Stimulated activated effector memory CD8-positive, alpha-beta T cell treated with anti-CD3 and anti-CD28 coated beads, Interleukin-12 subunit alpha, Interleukin-12 subunit beta, amount 100 ng/mL, for 72 hours (primary cell): ENCODE measurements around the gene FBXO4.
"Not testable (repeated sequence)": the region's sequence is repeated elsewhere in the genome, so short reads cannot be mapped to it uniquely, and the experiment has no call there.

Experiments
- ATAC-seq: fragments of 150-1000 bp; cut with Tn5 transposase; 2 replicates; pipeline ENCODE4 v1.10.0; 2021
- DNase-seq, 2 donors: peaks; one replicate each; pipeline ENCODE4 v3.0.0; 2021 to 2022; ENCODE audit warnings: low spot score in 2 of 2
- H3K27ac Mint-ChIP-seq: one replicate; pipeline ENCODE4 v1.8.0; 2022; ENCODE audit warnings: mild to moderate bottlenecking, mixed read lengths
- H3K36me3 Mint-ChIP-seq: one replicate; pipeline ENCODE4 v1.8.0; 2022; ENCODE audit warnings: mild to moderate bottlenecking, mixed read lengths
- H3K4me1 Mint-ChIP-seq: one replicate; pipeline ENCODE4 v1.8.0; 2022; ENCODE audit warnings: mixed read lengths
- H3K4me3 Mint-ChIP-seq: one replicate; pipeline ENCODE4 v1.8.0; 2022; ENCODE audit warnings: mild to moderate bottlenecking, mixed read lengths
- H3K9me3 Mint-ChIP-seq: one replicate; pipeline ENCODE4 v1.8.0; 2022; ENCODE audit warnings: mixed read lengths

FBXO4 gene

DNA sequence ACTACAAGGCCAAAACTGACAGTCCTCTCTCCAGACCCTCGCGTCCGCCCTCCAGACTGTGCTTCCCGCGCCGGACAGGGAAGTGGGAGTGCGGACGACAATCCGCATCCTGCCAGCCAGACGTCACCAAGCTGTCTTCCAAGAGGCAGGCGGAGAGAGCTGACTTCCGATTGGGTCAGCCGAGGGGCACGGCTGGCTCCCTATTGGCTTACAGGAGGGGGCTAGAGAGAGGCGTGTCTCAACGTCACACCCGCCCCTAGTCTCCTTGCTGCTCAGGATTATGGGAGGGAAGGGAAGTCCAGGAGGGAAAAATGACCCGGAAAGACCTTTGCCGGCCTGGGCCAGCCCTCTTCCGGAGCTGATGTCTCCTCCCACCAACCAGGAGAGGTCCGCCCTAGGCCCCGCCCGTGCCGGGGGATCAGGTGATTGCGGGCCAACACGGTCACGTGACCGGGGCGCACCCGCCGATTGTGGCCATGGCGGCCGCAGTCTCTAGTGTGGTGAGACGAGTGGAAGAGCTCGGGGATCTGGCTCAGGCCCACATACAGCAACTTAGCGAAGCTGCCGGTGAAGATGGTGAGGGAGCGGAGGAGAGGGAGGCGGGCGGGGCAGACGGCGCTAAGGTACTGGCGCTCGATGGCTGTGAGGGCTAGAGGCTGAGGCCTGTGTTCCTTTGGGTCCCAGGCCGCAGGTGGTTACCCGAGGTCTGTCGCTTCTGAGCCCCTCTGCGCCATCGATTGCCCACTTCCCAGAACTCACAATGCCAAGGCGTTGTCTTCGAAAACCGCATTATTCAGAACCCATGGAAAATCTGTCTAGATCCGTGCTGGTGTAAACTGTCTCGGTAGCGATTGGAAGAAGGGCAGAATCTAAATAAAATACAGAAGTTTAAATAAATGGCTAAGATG is 20.9 kb upstream of the FBXO4 start, which contains the start of gene RIMOC1:
RIMOC1 (plus strand) TSS at position 453 of the 908 bp plus-strand sequence; CDS start at position 477, 24 bp downstream.
- peak; percentile 97 for ATAC-seq
- H3K4me3 Mint-ChIP-seq, result peak within 1 kb of the TSS; percentile 93
- peak within 1 kb of the TSS; percentile 99 for H3K27ac Mint-ChIP-seq
- peak; percentile 94 to 99 for DNase-seq
- H3K4me1 Mint-ChIP-seq, result peaks cover 34% of the 10 kb centered on the region
- peaks cover 37% of the 10 kb centered on the region for H3K36me3 Mint-ChIP-seq
- no peaks in the 10 kb centered on the region for H3K9me3 Mint-ChIP-seq

DNA sequence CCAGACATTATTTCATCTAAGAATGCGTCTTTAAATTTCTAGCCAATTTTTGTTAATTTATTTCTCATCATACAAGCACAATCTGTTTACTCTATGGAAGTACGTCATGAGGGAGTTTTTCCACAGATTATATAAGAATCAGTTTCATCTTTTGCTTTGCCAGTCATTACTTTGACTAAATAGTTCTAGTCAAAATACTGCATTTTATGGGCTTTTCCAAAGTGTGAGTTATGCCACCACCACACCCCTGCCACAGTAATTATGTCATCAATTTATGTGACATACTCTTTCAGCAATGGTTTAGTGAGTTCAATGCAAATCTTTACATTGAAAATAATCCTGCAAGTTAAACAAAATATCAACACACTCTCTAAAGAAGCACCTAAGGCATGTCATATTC is 18.9 kb upstream of the FBXO4 start:
- Mint-ChIP-seq H3K27ac (no peak overlapping the region), H3K4me3 (no peak overlapping the region)

DNA sequence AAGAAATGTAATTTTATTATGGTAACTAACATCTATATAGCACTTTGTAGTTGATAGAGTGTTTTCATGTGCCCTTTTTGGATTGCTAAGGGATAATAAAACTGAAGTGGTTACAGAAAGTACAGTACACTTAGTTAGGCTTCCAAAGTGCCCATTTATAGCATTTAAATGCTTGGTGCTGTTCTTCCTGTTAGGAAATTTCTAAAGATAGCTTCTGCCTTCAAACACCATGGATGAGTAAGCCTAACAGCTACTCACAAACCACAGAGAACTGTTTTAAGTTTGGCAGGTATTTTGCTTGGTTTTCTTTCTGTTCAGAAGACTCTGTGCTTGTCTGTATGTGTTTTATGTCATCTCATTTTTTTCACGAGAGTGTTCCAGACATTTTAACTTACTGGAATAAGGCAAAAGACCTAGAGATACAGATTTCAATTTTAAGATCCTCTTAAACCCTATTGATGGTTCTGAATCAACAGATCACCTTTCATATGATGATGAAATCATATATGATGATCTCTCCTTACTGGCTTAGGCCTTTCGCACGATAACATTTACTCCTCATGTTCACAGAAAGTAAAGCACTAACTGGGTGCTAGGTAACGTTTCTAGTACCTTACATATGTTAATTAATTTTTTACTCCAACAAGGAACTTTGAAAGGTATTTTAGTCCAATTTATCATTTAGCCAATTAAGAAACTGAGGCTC is 16.6 kb upstream of the FBXO4 start:
- H3K36me3 Mint-ChIP-seq, result peaks cover 80% of the 10 kb centered on the region
- H3K27ac Mint-ChIP-seq, result no peak overlapping the region
- no peak overlapping the region for H3K4me3 Mint-ChIP-seq
- DNase-seq (no peak), ATAC-seq (no peak)
- peaks cover 28% of the 10 kb centered on the region for H3K4me1 Mint-ChIP-seq
- no peaks in the 10 kb centered on the region for H3K9me3 Mint-ChIP-seq

More for the DNA sequence above, 18.9 kb upstream of the FBXO4 start:
- Mint-ChIP-seq H3K36me3 (peaks cover 57% of the 10 kb centered on the region), H3K9me3 (no peaks in the 10 kb centered on the region), H3K4me1 (peaks cover 34% of the 10 kb centered on the region)
- ATAC-seq, result no peak
- DNase-seq, result no peak

DNA sequence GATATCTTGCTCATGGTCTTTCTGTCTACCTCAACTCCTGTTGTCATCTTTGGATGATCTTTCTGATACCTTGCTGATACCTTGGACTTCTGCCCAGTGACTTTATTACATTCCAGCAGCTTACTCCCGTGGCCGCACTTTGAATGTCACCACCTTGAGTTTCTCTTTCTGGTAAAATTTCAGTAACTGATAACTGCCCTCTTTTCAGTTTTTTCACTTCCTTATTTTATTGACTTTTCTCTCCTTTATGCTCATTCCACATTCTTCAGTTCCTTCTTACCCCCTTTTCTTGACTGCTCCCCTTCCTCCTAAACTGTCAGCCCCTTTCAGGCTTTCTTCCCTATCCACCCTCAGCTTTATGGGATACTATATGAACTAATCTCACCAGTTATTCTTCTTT is 7.0 kb upstream of the FBXO4 start:
- peaks cover 5% of the 10 kb centered on the region for H3K4me1 Mint-ChIP-seq
- peaks cover 89% of the 10 kb centered on the region for H3K36me3 Mint-ChIP-seq
- H3K4me3 Mint-ChIP-seq, result no peak overlapping the region
- ATAC-seq (no peak), DNase-seq (no peak)
- H3K27ac Mint-ChIP-seq, result no peak overlapping the region
- H3K9me3 Mint-ChIP-seq, result no peaks in the 10 kb centered on the region

DNA sequence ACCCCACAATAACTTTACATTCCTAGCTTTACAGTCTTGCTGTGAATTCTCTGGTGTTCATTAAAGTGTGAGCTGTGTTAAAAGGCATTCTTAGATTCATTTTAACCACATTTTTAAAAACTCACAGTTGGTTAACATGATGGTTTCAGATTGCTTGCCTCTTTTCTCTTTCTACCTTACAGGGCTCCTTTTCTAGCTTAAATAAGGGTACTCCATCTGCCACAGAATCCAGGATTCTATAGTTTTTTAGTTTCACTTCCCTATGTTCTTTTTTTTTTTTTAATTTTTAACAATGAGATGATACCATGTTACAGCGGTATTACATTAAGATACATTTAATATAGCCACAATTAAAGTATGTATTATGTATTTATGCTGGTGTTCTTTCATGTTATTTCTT is 3.9 kb upstream of the FBXO4 start:
- H3K4me3 Mint-ChIP-seq, result no peak overlapping the region
- no peaks in the 10 kb centered on the region for H3K9me3 Mint-ChIP-seq
- peak overlapping the region; percentile 65 for H3K27ac Mint-ChIP-seq
- DNase-seq (no peak), ATAC-seq (no peak)
- peaks cover 63% of the 10 kb centered on the region for H3K36me3 Mint-ChIP-seq
- H3K4me1 Mint-ChIP-seq, result peaks cover 14% of the 10 kb centered on the region

DNA sequence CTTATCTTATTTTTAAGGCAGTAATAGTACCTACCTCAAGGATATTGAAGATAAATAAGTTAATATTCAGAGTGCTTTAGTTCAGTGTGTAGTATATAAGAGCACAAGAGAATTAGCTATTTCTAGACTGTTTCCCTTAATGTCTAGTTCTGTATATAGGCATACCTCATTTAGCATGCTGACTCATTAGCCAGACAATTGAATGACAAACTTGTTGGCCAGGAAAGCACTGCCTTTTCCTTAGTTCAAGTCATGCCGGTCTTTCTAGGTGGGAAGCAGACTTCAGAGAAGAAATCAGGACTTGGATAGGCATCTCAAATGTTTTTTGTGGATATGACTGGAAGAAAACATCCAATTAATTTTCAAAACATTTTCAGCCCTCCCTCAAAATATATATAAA is 3.2 kb upstream of the FBXO4 start:
- no peak for ATAC-seq
- H3K36me3 Mint-ChIP-seq, result peaks cover 56% of the 10 kb centered on the region
- DNase-seq, result no peak
- peaks cover 14% of the 10 kb centered on the region for H3K4me1 Mint-ChIP-seq
- H3K27ac Mint-ChIP-seq, result no peak overlapping the region
- H3K4me3 Mint-ChIP-seq, result no peak overlapping the region
- no peaks in the 10 kb centered on the region for H3K9me3 Mint-ChIP-seq

- no peaks in the 10 kb centered on the region for H3K9me3 Mint-ChIP-seq
- ATAC-seq (no peak), DNase-seq (no peak)
- peaks cover 29% of the 10 kb centered on the region for H3K36me3 Mint-ChIP-seq
- H3K27ac Mint-ChIP-seq, result peak overlapping the region; percentile 98
- H3K4me3 Mint-ChIP-seq, result peak overlapping the region; percentile 80
- H3K4me1 Mint-ChIP-seq, result peaks cover 9% of the 10 kb centered on the region
Observed at GRCh38 chr5:41924526-41924871, 582 bp upstream of the FBXO4 start.

DNA sequence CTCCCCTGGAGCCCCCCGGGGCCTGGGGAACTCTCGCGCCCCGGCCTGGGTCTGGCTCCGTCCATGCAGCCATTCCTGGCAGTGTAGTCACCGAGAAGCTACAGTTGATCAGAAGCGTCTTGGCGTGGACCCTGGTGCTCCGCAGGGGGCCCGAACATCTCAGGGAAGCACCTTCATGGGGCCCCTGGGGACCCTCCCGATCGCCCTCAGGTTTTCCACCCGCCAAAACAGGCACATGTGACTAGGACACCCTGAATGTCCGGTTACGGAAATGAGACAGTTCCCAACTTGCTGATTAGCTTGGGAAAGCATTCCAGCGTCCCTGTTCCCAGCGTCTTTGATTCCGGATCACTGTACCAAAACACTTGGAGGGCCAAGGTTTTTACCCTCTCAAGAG is 472 bp downstream of the FBXO4 start:
- ATAC-seq (peak; percentile 46), DNase-seq (peak in 1 of 2 donors; percentile 29)
- H3K4me1 Mint-ChIP-seq, result peaks cover 9% of the 10 kb centered on the region
- H3K36me3 Mint-ChIP-seq, result peaks cover 28% of the 10 kb centered on the region
- no peaks in the 10 kb centered on the region for H3K9me3 Mint-ChIP-seq
- peak overlapping the region; percentile 98 for H3K27ac Mint-ChIP-seq
- peak overlapping the region; percentile 80 for H3K4me3 Mint-ChIP-seq

- no peaks in the 10 kb centered on the region for H3K9me3 Mint-ChIP-seq
Observed at GRCh38 chr5:41927604-41928003, 2.5 kb downstream of the FBXO4 start.

DNA sequence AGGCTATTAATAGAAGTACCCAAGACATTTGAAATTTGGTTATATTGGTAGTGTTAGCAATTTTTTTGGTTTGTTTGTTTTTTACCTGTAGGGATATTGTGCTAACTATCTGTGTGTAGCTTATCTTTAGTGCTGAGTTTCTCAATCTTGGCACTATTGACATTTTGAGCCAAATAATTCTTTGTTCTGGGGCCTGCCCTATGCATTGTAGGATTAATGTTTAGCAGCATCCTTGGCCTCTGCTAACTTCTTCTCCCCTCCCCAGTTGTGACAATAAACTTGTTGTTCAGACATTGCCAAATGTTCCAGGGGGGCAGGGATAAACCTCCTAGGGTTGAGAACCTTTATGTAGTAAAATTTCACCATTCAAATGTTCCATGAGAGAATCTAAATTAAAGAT is 4.0 kb downstream of the FBXO4 start:
- Mint-ChIP-seq H3K4me3 (no peak overlapping the region), H3K27ac (no peak overlapping the region), H3K9me3 (no peaks in the 10 kb centered on the region), H3K36me3 (peaks cover 16% of the 10 kb centered on the region), H3K4me1 (peaks cover 9% of the 10 kb centered on the region)
- DNase-seq (no peak), ATAC-seq (no peak)

More at GRCh38 chr5:41927604-41928003, 2.5 kb downstream of the FBXO4 start:
- DNase-seq, result no peak
- Mint-ChIP-seq H3K27ac (no peak overlapping the region), H3K36me3 (peaks cover 11% of the 10 kb centered on the region), H3K4me1 (peaks cover 9% of the 10 kb centered on the region), H3K4me3 (no peak overlapping the region)
- ATAC-seq, result no peak

- DNase-seq (no peak), ATAC-seq (no peak)
- H3K4me1 Mint-ChIP-seq, result no peaks in the 10 kb centered on the region
- H3K9me3 Mint-ChIP-seq, result no peaks in the 10 kb centered on the region
- H3K4me3 Mint-ChIP-seq, result no peak overlapping the region
- H3K36me3 Mint-ChIP-seq, result peaks cover 27% of the 10 kb centered on the region
- H3K27ac Mint-ChIP-seq, result no peak overlapping the region
Observed at GRCh38 chr5:41932770-41933169, 7.7 kb downstream of the FBXO4 start.

GRCh38 chr5:41935544-41935943 is 10.5 kb downstream of the FBXO4 start:
- peaks cover 27% of the 10 kb centered on the region for H3K36me3 Mint-ChIP-seq
- DNase-seq, result no peak
- ATAC-seq, result no peak

DNA sequence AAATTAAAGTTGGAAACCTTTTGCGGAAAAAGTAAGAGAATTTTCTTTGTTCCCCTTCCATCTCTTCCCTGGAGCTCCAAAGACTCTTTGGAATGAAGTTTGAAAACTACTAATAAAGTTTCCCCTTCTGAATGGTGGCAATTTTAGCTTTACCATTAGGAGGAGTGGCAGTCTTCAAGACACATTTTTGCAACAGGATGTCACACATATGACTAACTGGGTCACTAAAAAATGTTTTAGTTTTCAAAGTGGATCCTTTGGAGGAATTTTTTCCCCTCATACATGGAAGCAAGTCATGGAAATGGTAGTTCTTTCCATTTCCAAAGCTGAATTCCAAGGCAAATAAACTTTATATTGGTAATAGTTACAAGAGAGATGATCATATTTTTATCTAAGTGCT is 15.6 kb downstream of the FBXO4 start:
- Mint-ChIP-seq H3K36me3 (peaks cover 14% of the 10 kb centered on the region), H3K9me3 (no peaks in the 10 kb centered on the region), H3K4me3 (no peak overlapping the region), H3K27ac (no peak overlapping the region), H3K4me1 (no peaks in the 10 kb centered on the region)
- ATAC-seq (no peak), DNase-seq (no peak)

More at GRCh38 chr5:41935544-41935943, 10.5 kb downstream of the FBXO4 start:
- Mint-ChIP-seq H3K9me3 (no peaks in the 10 kb centered on the region), H3K4me1 (no peaks in the 10 kb centered on the region), H3K4me3 (no peak overlapping the region), H3K27ac (no peak overlapping the region)

GRCh38 chr5:41945332-41945955 is 20.4 kb downstream of the FBXO4 start:
- DNase-seq, H3K27ac Mint-ChIP-seq, H3K36me3 Mint-ChIP-seq, ATAC-seq, H3K4me3 Mint-ChIP-seq, H3K4me1 Mint-ChIP-seq, H3K9me3 Mint-ChIP-seq: not testable (repeated sequence)

- Mint-ChIP-seq H3K4me3 (no peak overlapping the region), H3K36me3 (no peaks in the 10 kb centered on the region), H3K4me1 (no peaks in the 10 kb centered on the region), H3K9me3 (peaks cover 3% of the 10 kb centered on the region), H3K27ac (no peak overlapping the region)
- ATAC-seq (no peak), DNase-seq (no peak)
Observed at GRCh38 chr5:41951224-41951623, 26.1 kb downstream of the FBXO4 start.
